ENCODE measurements around the gene PARP8.
"Not testable (repeated sequence)": the region's sequence is repeated elsewhere in the genome, so short reads cannot be mapped to it uniquely, and the experiment has no call there.

The PARP8 gene

DNA sequence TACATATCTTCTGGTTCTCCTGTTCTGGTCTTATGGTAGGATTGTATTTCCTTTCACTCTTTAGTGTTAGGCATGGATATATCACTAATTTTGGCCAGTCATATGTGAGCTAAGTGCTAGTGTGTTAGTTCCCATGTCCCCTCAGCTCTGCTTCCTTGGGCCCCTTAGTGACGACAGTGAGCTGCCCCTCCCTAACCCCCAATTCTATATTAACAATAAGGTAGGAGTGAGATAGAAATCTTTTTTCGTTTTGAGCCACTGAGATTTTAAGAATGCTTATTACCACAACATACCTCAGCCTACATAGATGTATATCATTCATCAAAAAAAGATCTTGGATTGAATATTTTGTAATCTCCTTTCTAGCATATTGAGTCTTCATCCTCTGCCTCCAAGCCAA lies 100.5 kb downstream of the PARP8 start:
- in situ Hi-C loops (cut with MboI; ENCODE audit: low sequenced_read_pairs): no loop called here

- in situ Hi-C loops (cut with MboI; ENCODE audit: low sequenced_read_pairs): no loop called here
Measured at GRCh38 chr5:50767588-50767987, 101.2 kb downstream of the PARP8 start.

GRCh38 chr5:50768634-50769033 lies 102.2 kb downstream of the PARP8 start:
- in situ Hi-C loops (cut with MboI; ENCODE audit: low sequenced_read_pairs): no loop called here

GRCh38 chr5:50770441-50770840 lies 104.0 kb downstream of the PARP8 start:
- in situ Hi-C loops (cut with MboI; ENCODE audit: low sequenced_read_pairs): no loop called here

- in situ Hi-C loops (cut with MboI; ENCODE audit: low sequenced_read_pairs): not testable (repeated sequence)
Measured at GRCh38 chr5:50774446-50775175, 108.2 kb downstream of the PARP8 start.

DNA sequence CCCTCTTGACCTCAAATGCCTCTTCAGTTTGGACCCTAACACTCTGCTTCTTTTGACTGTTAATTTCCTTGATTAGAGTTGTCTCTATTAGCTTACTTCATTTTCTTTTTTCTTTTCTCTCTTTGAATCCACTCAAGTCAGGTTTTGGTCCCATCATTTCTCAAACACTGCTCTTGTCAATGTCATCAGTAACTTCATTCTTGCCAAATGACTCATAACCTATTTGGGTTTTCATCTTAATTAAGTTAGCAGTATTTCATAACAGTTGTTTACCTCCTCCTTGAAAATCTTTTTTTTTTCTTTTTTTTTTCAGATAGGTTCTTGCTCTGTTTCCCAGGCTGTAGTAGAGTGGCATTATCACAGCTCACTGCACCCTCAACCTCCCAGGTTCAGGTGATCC lies 119.6 kb downstream of the PARP8 start:
- in situ Hi-C loops (cut with MboI; ENCODE audit: low sequenced_read_pairs): no loop called here

DNA sequence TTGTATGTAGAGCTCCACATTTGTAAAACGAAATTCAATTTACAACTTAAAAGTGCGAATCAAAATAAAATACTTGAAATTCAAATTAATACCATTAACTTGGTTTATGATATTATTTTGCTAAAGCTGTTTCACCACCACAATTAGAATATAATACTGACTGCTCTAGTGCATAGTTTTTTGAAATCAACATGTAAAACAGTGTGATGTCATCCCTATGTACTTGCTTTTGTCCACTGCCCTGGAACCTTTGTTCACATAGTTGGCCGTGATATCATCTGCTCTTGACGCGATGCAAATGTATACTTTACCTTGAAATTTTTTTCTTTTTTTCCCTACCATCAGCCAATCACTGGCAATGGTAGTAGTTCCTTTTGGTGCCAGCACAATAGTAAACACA lies 125.4 kb downstream of the PARP8 start:
- in situ Hi-C loops (cut with MboI; ENCODE audit: low sequenced_read_pairs): no loop called here

DNA sequence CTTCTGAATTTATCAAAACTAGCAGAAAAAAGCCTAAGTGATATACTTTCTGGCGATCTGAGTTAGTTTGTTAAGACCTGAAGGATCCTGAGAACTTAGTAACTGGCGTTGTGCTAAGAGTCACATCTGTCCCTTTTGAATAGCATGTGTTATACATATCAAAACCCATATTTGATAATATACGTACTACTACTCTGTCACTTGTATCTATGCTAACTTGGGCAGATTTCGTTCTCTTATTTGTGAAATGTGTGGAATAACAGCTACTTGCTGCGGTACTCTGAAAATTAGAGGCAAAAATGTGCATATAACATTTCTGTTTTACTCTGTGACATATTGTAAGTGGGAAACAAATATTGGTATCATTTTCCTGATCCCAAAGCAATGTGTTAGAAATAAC lies 126.4 kb downstream of the PARP8 start:
- in situ Hi-C loops (cut with MboI; ENCODE audit: low sequenced_read_pairs): no loop called here

DNA sequence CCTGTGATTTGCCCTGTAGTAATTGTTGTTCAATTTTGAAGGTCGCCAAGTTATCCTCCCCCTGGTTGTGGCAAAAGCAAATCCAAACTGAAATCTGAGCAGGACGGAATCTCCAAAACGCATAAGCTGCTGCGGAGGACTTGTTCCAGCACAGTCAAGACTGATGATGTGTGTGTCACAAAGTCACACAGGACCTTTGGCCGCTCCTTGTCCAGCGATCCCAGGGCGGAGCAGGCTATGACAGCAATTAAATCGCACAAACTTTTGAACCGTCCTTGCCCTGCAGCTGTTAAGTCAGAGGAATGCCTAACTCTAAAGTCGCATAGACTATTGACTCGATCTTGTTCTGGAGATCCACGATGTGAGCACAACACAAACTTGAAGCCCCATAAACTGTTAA lies 128.4 kb downstream of the PARP8 start:
- in situ Hi-C loops (cut with MboI; ENCODE audit: low sequenced_read_pairs): no loop called here

- in situ Hi-C loops (cut with MboI; ENCODE audit: low sequenced_read_pairs): no loop called here
Measured at GRCh38 chr5:50798002-50798401, 131.6 kb downstream of the PARP8 start.

GRCh38 chr5:50799596-50799995 lies 133.2 kb downstream of the PARP8 start:
- in situ Hi-C loops (cut with MboI; ENCODE audit: low sequenced_read_pairs): no loop called here

DNA sequence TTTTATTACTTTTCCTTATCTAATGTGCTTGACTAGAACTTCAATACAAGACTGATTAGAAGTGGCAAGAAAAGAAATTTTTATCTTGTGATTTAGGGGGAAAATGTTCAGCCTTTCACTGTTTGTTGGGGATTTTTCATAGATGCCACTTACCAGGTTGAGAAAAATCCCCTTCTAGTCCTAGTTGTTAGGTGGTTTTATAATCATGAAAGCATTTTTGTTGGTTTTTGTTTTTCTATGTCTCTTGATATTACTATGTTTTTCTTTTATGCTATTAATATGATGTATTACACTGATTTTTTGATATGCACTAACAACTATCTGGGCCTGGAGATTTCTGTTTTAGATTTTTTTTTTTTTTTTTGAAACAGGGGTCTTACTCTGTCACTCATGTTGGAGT lies 134.0 kb downstream of the PARP8 start:
- in situ Hi-C loops (cut with MboI; ENCODE audit: low sequenced_read_pairs): no loop called here

GRCh38 chr5:50807661-50808060 lies 141.2 kb downstream of the PARP8 start:
- in situ Hi-C loops (cut with MboI; ENCODE audit: low sequenced_read_pairs): no loop called here

GRCh38 chr5:50808406-50808805 lies 142.0 kb downstream of the PARP8 start:
- in situ Hi-C loops (cut with MboI; ENCODE audit: low sequenced_read_pairs): no loop called here

- in situ Hi-C loops (cut with MboI; ENCODE audit: low sequenced_read_pairs): not testable (repeated sequence)
Measured at GRCh38 chr5:50811746-50812145, 145.3 kb downstream of the PARP8 start.

DNA sequence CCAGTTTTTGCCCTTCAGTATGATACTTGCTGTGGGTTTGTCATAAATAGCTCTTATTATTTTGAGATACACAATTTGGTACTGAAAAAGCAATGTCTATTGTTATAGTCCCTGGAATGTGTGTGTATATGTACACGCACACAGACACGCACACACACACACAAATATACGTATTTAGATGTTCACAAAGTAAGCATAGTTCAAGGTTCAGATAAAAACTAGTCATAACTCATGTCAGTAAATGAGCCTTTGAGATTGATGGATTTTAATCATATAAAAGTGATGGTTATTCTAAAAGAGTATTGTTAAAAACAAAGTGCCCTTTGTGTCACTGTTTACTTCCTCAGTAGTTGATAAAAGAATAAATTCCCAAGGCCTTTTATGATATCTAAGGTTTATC lies 147.3 kb downstream of the PARP8 start:
- in situ Hi-C loops (cut with MboI; ENCODE audit: low sequenced_read_pairs): no loop called here

DNA sequence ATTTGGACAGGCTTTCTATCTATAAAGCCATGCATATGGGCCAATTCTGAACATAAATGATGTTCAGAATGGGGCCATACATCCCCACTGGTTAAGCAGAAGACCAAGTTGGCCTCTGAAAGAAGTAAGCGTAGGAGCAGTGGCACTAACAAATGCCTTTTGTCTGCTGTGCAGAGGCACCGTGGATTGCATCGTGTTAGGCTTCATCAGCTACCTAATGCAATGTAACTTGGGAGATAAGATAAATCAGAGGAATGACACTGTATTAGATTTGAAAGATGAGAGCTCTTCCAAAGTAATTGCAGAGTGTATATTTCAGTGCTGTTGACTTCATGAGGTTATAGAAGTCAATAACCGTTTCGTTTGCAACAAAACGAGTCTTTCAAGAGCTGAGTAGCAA lies 148.1 kb downstream of the PARP8 start:
- in situ Hi-C loops (cut with MboI; ENCODE audit: low sequenced_read_pairs): no loop called here

DNA sequence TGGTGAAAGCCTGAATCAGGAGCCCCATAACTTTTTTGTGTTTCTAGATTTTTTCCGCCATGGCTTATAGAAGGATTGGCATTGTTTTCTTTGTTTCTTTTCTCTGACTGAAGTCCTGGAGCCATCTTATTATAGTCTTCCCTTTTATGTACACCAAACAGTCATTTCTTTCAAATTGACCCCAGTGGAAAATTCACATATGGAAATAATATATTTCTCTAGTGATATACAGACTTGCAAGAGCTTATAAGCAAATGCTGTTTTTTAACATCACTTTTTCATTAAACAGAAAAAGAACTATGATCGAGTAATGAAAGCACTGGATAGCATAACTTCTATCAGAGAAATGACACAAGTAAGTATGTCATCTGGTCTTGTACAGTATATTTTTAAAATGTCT lies 155.6 kb downstream of the PARP8 start:
- in situ Hi-C loops (cut with MboI; ENCODE audit: low sequenced_read_pairs): no loop called here

DNA sequence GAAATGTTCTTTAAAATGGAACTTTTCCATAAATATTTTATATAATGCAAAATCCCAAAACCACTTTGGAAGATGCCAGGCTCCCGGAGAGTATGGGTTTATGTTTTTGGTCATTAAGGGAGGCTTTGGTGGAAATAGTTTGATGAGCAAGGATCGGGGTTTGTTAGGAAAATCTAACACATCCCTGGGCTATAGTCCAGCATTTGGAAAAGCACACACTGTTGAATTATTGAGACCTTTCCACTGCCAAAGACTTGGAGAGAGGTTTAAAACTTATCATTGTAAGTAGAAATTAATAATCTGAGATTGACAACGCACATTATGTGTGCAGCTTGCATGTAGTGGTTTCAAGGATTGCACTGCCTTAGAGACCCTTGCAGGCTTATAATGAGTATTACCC lies 156.3 kb downstream of the PARP8 start:
- in situ Hi-C loops (cut with MboI; ENCODE audit: low sequenced_read_pairs): no loop called here

- in situ Hi-C loops (cut with MboI; ENCODE audit: low sequenced_read_pairs): no loop called here
Measured at GRCh38 chr5:50823568-50823967, 157.1 kb downstream of the PARP8 start.

DNA sequence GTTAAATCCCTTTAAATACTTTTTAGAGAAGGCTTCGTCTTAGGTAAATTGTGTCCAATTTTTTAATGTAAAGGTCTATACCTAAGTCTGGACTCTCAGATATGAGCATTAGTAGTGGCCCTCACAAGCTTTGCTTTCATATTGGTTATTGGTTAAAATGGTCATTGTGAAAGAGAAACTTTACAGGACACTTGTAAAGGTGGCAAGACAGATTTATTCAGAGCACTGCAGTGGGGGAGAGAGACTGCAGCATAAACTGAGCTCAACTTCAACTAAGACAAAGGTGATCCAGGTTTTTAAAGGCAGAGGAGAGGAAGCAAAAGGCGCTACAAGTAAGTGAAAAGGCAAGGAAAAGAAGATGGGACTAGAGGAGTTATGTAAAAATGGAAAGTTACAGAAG lies 157.7 kb downstream of the PARP8 start:
- in situ Hi-C loops (cut with MboI; ENCODE audit: low sequenced_read_pairs): no loop called here

- in situ Hi-C loops (cut with MboI; ENCODE audit: low sequenced_read_pairs): no loop called here
Measured at GRCh38 chr5:50827516-50828247, 161.2 kb downstream of the PARP8 start.

DNA sequence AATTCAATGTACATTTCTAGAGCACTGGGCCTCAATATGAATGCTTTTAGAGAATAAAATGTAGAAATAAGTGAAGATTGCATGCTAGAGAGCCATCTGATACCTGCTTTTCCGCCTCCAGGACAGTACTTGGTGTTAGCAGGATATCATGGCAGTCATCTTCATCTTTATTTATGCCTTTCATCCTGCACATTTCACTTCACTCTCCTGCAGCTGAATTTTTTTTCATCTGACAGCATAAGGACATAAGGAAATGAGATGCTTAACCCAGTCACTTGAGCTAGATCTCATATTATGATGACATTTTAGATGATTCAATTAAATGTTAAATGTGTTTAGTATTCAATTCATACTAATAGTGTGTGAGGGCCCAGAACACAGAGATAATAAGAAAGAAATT lies 162.6 kb downstream of the PARP8 start:
- in situ Hi-C loops (cut with MboI; ENCODE audit: low sequenced_read_pairs): no loop called here

Measured in HL-60/S4 treated with retinoic acid at 250 ng/mL for 4 days and 3 days (cell line).